ENCODE measurements around the gene ODAD3. TPM values are rescaled to one million over a fixed set of nuclear protein-coding genes. Genes with fewer than 3 reads are reported as not detected.

The ODAD3 gene
- total RNA-seq, 1 donor from 2014 or later, result not detected

DNA sequence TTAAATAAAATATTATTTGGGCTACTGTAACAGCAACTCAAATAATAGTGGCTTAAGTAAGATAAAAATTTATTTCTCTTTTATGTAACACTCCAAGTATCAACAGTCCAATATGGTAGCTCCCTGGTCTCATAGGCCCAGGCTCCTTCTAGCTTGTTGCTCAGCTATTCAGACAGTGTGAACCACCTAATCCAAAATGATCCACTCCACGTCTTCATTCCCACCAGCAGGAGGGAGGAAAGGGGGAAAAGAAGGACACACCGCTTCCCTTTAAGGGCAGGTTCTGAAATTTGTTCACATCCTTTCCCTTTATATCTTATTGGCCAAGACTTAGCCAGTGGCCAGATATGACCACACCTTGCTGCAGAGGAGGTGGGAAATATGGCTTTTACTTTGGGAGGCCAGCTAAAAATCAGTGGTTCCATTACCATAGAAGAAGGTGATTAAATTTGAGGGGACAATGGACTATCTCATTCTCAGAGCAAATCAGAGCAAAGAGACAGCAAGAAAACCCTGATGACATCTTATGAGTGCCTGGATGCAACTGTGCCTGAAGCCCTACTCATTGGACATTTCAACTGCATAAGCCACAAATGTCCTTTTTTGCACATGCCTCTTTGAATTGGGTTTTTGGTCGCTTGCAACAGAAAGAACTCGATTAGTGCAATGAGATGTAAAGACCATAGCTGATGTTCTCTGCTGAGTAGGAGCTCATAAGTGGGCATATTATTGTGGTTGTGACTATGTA lies 43.8 kb downstream of the ODAD3 start:
- TF ChIP-seq, protein P1, sequence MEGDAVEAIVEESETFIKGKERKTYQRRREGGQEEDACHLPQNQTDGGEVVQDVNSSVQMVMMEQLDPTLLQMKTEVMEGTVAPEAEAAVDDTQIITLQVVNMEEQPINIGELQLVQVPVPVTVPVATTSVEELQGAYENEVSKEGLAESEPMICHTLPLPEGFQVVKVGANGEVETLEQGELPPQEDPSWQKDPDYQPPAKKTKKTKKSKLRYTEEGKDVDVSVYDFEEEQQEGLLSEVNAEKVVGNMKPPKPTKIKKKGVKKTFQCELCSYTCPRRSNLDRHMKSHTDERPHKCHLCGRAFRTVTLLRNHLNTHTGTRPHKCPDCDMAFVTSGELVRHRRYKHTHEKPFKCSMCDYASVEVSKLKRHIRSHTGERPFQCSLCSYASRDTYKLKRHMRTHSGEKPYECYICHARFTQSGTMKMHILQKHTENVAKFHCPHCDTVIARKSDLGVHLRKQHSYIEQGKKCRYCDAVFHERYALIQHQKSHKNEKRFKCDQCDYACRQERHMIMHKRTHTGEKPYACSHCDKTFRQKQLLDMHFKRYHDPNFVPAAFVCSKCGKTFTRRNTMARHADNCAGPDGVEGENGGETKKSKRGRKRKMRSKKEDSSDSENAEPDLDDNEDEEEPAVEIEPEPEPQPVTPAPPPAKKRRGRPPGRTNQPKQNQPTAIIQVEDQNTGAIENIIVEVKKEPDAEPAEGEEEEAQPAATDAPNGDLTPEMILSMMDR (IDR thresholded peaks at IDR 0.05; ENCODE audit: insufficient read depth, low read length, severe bottlenecking), result no peak
- H3K36me3 ChIP-seq (ENCODE audit: control insufficient read depth, insufficient read depth, low read length), result no peaks in the 10 kb centered on the region
- no peak for FAIRE-seq
- H3K27me3 ChIP-seq (ENCODE audit: control insufficient read depth, insufficient read depth, low read length), result no peaks in the 10 kb centered on the region
- no peak for DNase-seq (ENCODE audit: low read depth)
- H3K4me3 ChIP-seq (ENCODE audit: low read depth, low read length), result no peak overlapping the region

DNA sequence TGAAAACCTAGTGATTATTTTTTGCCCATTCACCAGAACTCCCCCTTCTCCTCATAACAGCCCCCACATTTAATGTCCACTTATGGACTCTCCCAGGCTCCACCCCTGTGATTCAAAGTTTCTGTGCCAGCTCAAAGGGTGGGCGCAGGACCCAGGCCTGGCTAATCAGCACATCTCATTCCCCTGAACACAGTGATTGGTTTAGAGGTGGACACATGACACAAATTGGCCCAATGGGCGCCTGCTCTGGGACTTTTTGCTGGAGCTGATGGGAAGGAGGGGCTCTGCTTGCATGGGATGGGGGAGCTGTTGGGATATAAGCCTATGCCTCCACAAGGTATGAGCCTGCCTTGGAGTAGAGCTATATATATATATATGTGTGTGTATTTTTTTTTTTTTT lies 44.6 kb downstream of the ODAD3 start:
- TF ChIP-seq, protein P1 (IDR thresholded peaks at IDR 0.05; ENCODE audit: insufficient read depth, low read length, severe bottlenecking), result no peak
- no peak overlapping the region for H3K4me3 ChIP-seq (ENCODE audit: low read depth, low read length)
- H3K36me3 ChIP-seq (ENCODE audit: control insufficient read depth, insufficient read depth, low read length), result no peaks in the 10 kb centered on the region
- FAIRE-seq (no peak), DNase-seq (ENCODE audit: low read depth) (no peak)
- H3K27me3 ChIP-seq (ENCODE audit: control insufficient read depth, insufficient read depth, low read length), result no peaks in the 10 kb centered on the region

DNA sequence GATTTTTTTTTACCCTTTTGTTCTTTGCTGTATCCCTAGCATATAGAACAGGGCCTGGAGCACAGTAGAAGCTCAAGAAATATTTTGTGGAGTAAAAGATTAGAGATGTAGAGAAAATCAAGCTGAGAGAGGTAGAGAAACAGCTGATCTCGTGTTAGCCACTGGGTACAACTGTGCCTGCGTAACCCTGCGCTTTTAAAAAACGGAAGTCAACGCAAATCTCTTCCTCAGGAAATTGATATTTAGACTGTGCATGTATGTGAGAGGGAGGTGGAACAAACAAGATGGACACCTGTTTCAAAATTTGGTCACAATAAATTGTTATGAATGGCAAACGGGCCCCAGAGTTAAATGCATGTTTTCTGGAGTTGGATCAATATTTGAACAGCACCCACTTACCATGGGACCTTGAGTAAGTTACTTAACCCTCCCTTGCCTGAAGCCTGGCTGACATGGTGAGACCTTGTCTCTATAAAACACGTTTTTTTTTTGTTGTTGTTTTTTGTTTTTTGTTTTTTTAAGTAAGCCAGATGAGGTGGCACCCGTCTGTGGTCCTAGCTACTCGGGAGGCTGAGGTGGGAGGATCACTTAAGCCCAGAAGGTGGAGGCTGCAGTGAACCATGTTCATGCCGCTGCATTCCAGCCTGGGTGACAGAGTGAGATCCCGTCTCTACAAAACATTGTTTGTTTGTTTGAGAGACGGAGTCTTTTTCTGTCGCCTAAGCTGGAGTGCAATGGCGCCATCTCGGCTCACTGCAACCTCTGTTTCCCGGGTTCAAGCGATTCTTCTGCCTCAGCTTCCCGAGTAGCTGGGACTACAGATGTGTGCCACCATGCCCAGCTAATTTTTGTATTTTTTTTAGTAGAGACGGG lies 47.5 kb downstream of the ODAD3 start:
- TF ChIP-seq, protein P1 (IDR thresholded peaks at IDR 0.05; ENCODE audit: insufficient read depth, low read length, severe bottlenecking), result no peak
- FAIRE-seq (no peak), DNase-seq (ENCODE audit: low read depth) (no peak)
- Histone ChIP-seq H3K36me3 (ENCODE audit: control insufficient read depth, insufficient read depth, low read length) (no peaks in the 10 kb centered on the region), H3K27me3 (ENCODE audit: control insufficient read depth, insufficient read depth, low read length) (peaks cover 5% of the 10 kb centered on the region), H3K4me3 (ENCODE audit: low read depth, low read length) (no peak overlapping the region)

DNA sequence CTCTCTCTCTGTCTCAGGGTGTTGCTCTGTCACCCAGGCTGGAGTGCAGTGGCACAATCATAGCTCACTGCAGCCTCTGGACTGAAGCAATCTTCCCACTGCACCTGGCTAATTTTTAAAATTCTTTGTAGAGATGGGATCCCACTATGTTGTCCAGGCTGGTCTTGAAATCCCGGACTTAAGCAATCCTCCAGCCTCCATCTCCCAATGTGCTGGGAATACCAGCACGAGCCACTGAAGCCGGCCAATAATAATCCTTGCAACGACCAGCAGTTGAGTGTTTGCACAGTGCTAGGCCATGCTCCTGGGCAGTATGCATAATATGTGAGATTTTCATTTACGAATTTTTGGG lies 50.2 kb downstream of the ODAD3 start:
- no peak for FAIRE-seq
- Histone ChIP-seq H3K4me3 (ENCODE audit: low read depth, low read length) (no peak overlapping the region), H3K27me3 (ENCODE audit: control insufficient read depth, insufficient read depth, low read length) (peaks cover 5% of the 10 kb centered on the region), H3K36me3 (ENCODE audit: control insufficient read depth, insufficient read depth, low read length) (no peaks in the 10 kb centered on the region)
- DNase-seq (ENCODE audit: low read depth), result no peak
- TF ChIP-seq, protein P1 (IDR thresholded peaks at IDR 0.05; ENCODE audit: insufficient read depth, low read length, severe bottlenecking), result no peak

DNA sequence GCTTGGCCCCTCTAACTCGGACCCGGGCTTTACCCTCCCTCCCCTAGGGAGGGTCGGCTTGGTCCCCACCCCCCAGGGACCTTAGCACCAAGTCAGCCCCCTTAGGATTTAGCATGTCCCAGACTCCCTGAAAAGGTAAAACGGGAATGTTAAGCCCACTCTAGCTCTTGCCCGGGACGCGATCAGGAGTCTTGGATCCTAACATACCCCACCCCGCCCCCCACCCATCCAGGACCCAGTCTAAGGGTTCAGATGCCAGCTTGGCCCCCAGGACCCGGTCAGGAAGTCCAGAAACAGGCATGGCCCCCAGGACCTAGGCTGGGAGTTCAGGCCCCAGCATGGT lies 51.2 kb downstream of the ODAD3 start:
- FAIRE-seq, result no peak
- Histone ChIP-seq H3K27me3 (ENCODE audit: control insufficient read depth, insufficient read depth, low read length) (peaks cover 5% of the 10 kb centered on the region), H3K4me3 (ENCODE audit: low read depth, low read length) (peak overlapping the region; percentile 14), H3K36me3 (ENCODE audit: control insufficient read depth, insufficient read depth, low read length) (no peaks in the 10 kb centered on the region)
- TF ChIP-seq, protein P1 (IDR thresholded peaks at IDR 0.05; ENCODE audit: insufficient read depth, low read length, severe bottlenecking), result no peak
- DNase-seq (ENCODE audit: low read depth), result no peak
